Endodermal cell (in vitro differentiated cells): ENCODE data around the gene SGCG. TPM values are rescaled to one million over a fixed set of nuclear protein-coding genes. Genes with fewer than 3 reads are reported as not detected.

Source experiments
- DNase-seq: peaks from one replicate; pipeline ENCODE4 v3.0.0-alpha.2; 2017
- H3K27ac ChIP-seq: 2 replicates; pipeline ENCODE4 v1.5.1; 2013; ENCODE audit warnings: mild to moderate bottlenecking, low read depth, low read length, moderate library complexity
- H3K27me3 ChIP-seq: 2 replicates; pipeline ENCODE4 v1.6.1; 2013; ENCODE audit warnings: mild to moderate bottlenecking, low read length, moderate library complexity; ENCODE audit not compliant: insufficient read depth, control insufficient read depth, poor library complexity, severe bottlenecking
- H3K36me3 ChIP-seq: 2 replicates; pipeline ENCODE4 v1.7.0; 2013; ENCODE audit warnings: mild to moderate bottlenecking, low read length, moderate library complexity; ENCODE audit not compliant: control insufficient read depth, insufficient read depth
- H3K4me1 ChIP-seq: one replicate; pipeline ENCODE4 v1.7.0; 2013; ENCODE audit warnings: low read length; ENCODE audit not compliant: control insufficient read depth, insufficient read depth
- H3K4me3 ChIP-seq: 2 replicates; pipeline ENCODE4 v1.5.1; 2013; ENCODE audit warnings: mild to moderate bottlenecking, low read length, moderate library complexity
- H3K9ac ChIP-seq: 2 replicates; pipeline ENCODE4 v1.6.1; 2013; ENCODE audit warnings: mild to moderate bottlenecking, low read length, moderate library complexity; ENCODE audit not compliant: poor library complexity, severe bottlenecking; ENCODE audit errors: extremely low read depth
- H3K9me3 ChIP-seq: 2 replicates; pipeline ENCODE4 v1.6.1; 2013; ENCODE audit warnings: mild to moderate bottlenecking, low read length, moderate library complexity; ENCODE audit not compliant: control insufficient read depth
- H3K27ac Mint-ChIP-seq: 2 replicates; pipeline ENCODE4 v1.8.0; 2020; ENCODE audit warnings: mixed read lengths
- H3K27me3 Mint-ChIP-seq: 2 replicates; pipeline ENCODE4 v1.8.0; 2021; ENCODE audit warnings: mild to moderate bottlenecking, mixed read lengths; ENCODE audit not compliant: insufficient read depth
- H3K36me3 Mint-ChIP-seq: 2 replicates; pipeline ENCODE4 v1.8.0; 2020; ENCODE audit warnings: low read depth, mixed read lengths
- H3K4me1 Mint-ChIP-seq: 2 replicates; pipeline ENCODE4 v1.8.0; 2020; ENCODE audit warnings: mixed read lengths
- H3K4me3 Mint-ChIP-seq: 2 replicates; pipeline ENCODE4 v1.8.0; 2020; ENCODE audit warnings: mild to moderate bottlenecking, moderate library complexity, mixed read lengths
- H3K9me3 Mint-ChIP-seq: 2 replicates; pipeline ENCODE4 v1.8.0; 2020; ENCODE audit warnings: mild to moderate bottlenecking, mixed read lengths
- CTCF ChIP-seq: fragments of 200-600 bp; sonication (generic); conservative IDR thresholded peaks from 2 replicates; pipeline ENCODE4 v1.5.0; 2021; ENCODE audit warnings: antibody characterized with exemption, mild to moderate bottlenecking
- WGBS, 2 experiments: methylation state at CpG; one replicate each; pipeline versions ENCODE4 v1.1.5 to v1.1.7; 2013; ENCODE audit warnings: missing lambda C conversion rate in 2 of 2, mixed read lengths in 1 of 2; ENCODE audit not compliant: insufficient coverage in 1 of 2, insufficient read length in 1 of 2; 5-methylcytosine and 5-hydroxymethylcytosine counted together
- total RNA-seq, 2 donors: library from RNA; stranded (reverse); fragmentation: NEBNext Ultra II Directional in 1 of 2; extraction: Animal tissue kit (Norgen Biotek cat#: 25700) in 1 of 2; gene quantifications; 2 replicates in 1 of 2; 3 replicates in 1 of 2; pipeline ENCODE4 v1.2.1, GENCODE V29; 2021

Gene SGCG
- total RNA-seq, 2 donors from 2014 or later: 0.15 to 0.27 TPM

- Mint-ChIP-seq H3K27me3 (no peaks in the 10 kb centered on the region), H3K27ac (no peak overlapping the region)
- DNase-seq: peak; percentile 54
Measured at GRCh38 chr13:23323946-23324709, 143.3 kb downstream of the SGCG start.

GRCh38 chr13:23325191-23325590 is 144.4 kb downstream of the SGCG start:
- Histone ChIP-seq H3K4me1 (no peaks in the 10 kb centered on the region), H3K36me3 (no peaks in the 10 kb centered on the region), H3K9ac (no peak overlapping the region), H3K4me3 (no peak overlapping the region), H3K27ac (no peak overlapping the region), H3K27me3 (no peaks in the 10 kb centered on the region), H3K9me3 (no peaks in the 10 kb centered on the region)
- no peak for DNase-seq
- WGBS, 2 experiments: 88 to 92% methylated on average over 2 of the region's 2 CpGs
- Mint-ChIP-seq H3K9me3 (no peaks in the 10 kb centered on the region), H3K4me1 (no peaks in the 10 kb centered on the region), H3K27me3 (no peaks in the 10 kb centered on the region), H3K36me3 (no peaks in the 10 kb centered on the region), H3K4me3 (no peak overlapping the region), H3K27ac (no peak overlapping the region)
- no peak for TF ChIP-seq CTCF

More at GRCh38 chr13:23323946-23324709, 143.3 kb downstream of the SGCG start:
- H3K4me1 ChIP-seq: no peaks in the 10 kb centered on the region
- H3K36me3 ChIP-seq: no peaks in the 10 kb centered on the region
- no peaks in the 10 kb centered on the region for H3K27me3 ChIP-seq
- no peaks in the 10 kb centered on the region for H3K9me3 Mint-ChIP-seq
- peaks cover 2% of the 10 kb centered on the region for H3K4me1 Mint-ChIP-seq
- no peak for TF ChIP-seq CTCF
- H3K4me3 Mint-ChIP-seq: no peak overlapping the region
- H3K27ac ChIP-seq: no peak overlapping the region
- no peaks in the 10 kb centered on the region for H3K9me3 ChIP-seq
- 80 to 81% methylated on average over 10 to 17 of the region's 17 CpGs for WGBS, 2 experiments
- no peak overlapping the region for H3K9ac ChIP-seq
- no peaks in the 10 kb centered on the region for H3K36me3 Mint-ChIP-seq
- H3K4me3 ChIP-seq: no peak overlapping the region

GRCh38 chr13:23330356-23330755 is 149.6 kb downstream of the SGCG start:
- peaks cover 25% of the 10 kb centered on the region for H3K9me3 Mint-ChIP-seq
- no peak overlapping the region for H3K27ac Mint-ChIP-seq
- Histone ChIP-seq H3K9me3 (peaks cover 28% of the 10 kb centered on the region), H3K4me1 (no peaks in the 10 kb centered on the region), H3K27me3 (no peaks in the 10 kb centered on the region), H3K27ac (no peak overlapping the region), H3K9ac (no peak overlapping the region), H3K4me3 (no peak overlapping the region), H3K36me3 (no peaks in the 10 kb centered on the region)
- TF ChIP-seq CTCF: no peak
- H3K4me1 Mint-ChIP-seq: no peaks in the 10 kb centered on the region
- H3K4me3 Mint-ChIP-seq: no peak overlapping the region
- no peaks in the 10 kb centered on the region for H3K27me3 Mint-ChIP-seq
- WGBS, 2 experiments: 92 to 97% methylated on average over 5 to 6 of the region's 6 CpGs
- H3K36me3 Mint-ChIP-seq: peaks cover 39% of the 10 kb centered on the region
- DNase-seq: no peak
